Uterus (tissue), 4 donors: Measurements from ENCODE around the gene TMEM98. TPM values are rescaled to one million over a fixed set of nuclear protein-coding genes. Genes with fewer than 3 reads are reported as not detected.
A peak's percentile ranks its signal among the peaks of the same experiment; 100 is the strongest.

Source experiments
- DNase-seq, 2 donors: peaks; one replicate each; pipeline ENCODE4 v3.0.0-alpha.2; 2019 to 2020
- H3K27ac ChIP-seq, 2 donors: fragments of 200-600 bp; sonication (generic); 1 replicate in 1 of 2; 2 replicates in 1 of 2; pipeline ENCODE4 v1.5.1; 2016 to 2018
- H3K27me3 ChIP-seq, 2 donors: fragments of 200-600 bp; sonication (generic); one replicate each; pipeline ENCODE4 v1.5.1; 2018 to 2019; ENCODE audit warnings: control low read depth in 1 of 2
- H3K36me3 ChIP-seq, 2 donors: fragments of 200-600 bp; sonication (generic); one replicate each; pipeline ENCODE4 v1.5.1; 2019; ENCODE audit warnings: control low read depth in 1 of 2
- H3K4me1 ChIP-seq, 2 donors: fragments of 200-600 bp; sonication (generic); one replicate each; pipeline ENCODE4 v1.5.1; 2018 to 2019; ENCODE audit warnings: control low read depth in 1 of 2
- H3K4me3 ChIP-seq, 2 donors: fragments of 200-600 bp; sonication (generic); 1 replicate in 1 of 2; 2 replicates in 1 of 2; pipeline ENCODE4 v1.5.1; 2018 to 2019; ENCODE audit warnings: mild to moderate bottlenecking in 1 of 2
- H3K9me3 ChIP-seq, 2 donors: fragments of 200-600 bp; sonication (generic); one replicate each; pipeline ENCODE4 v1.5.1; 2019; ENCODE audit warnings: control low read depth in 1 of 2
- POLR2A ChIP-seq, 2 donors: fragments of 450-650 bp; IDR thresholded peaks; one replicate each; pipeline ENCODE4 v1.6.1; 2016; ENCODE audit warnings: antibody characterized with exemption in 2 of 2, mild to moderate bottlenecking in 1 of 2, moderate library complexity in 1 of 2
- intact Hi-C: fragments of 100-400 bp; cut with DNase I; formaldehyde crosslinking; loops from one replicate; pipeline ENCODE4 v1.15.1; 2023; ENCODE audit warnings: low total_unique reads
- total RNA-seq, 4 donors: library from RNA; depleted of rRNA in 3 of 4; stranded (reverse); fragments of >200 nt in 3 of 4; gene quantifications; one replicate each; pipeline versions ENCODE4 v1.1.0 to v1.2.4, GENCODE V29; 2014 to 2023
- TF ChIP-seq, protein P1 (sequence below), 4 experiments: fragments of 200-600 bp in 2 of 4; fragments of 450-650 bp in 2 of 4; sonication (generic) in 2 of 4; IDR thresholded peaks; one replicate each; pipeline ENCODE4 v1.5.1; 2016 to 2019; ENCODE audit warnings: antibody characterized with exemption in 4 of 4, mild to moderate bottlenecking in 2 of 4, moderate library complexity in 1 of 4
- donor health status: DM: yes; HTN: yes; CAD: no.

TMEM98 gene
- total RNA-seq, 4 donors from 2014 or later = 87.8 to 176 (median 130) TPM

DNA sequence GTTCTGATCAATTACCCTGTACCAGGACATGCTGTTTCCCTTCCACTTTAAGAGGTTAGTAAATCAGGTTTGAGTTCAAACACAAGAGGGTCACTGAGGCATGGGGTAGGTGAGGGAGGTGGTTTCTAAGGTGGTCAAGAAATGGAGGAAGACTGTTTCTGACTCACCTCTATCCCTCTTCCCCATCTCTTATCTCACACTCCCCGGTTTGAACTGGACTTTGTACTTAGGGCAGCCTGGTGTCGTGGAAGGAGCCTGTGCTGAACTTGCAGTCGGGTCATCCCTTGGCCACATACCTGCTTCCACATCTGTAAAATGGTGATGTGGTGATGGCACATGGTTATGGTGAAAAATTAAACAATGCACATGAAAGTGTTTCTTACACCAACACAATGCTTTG, 17.2 kb upstream of the TMEM98 start:
- Histone ChIP-seq H3K36me3 (no peaks in the 10 kb centered on the region), H3K4me3 (no peak overlapping the region), H3K27ac (no peak overlapping the region), H3K9me3 (no peaks in the 10 kb centered on the region), H3K27me3 (no peaks in the 10 kb centered on the region), H3K4me1 (no peaks in the 10 kb centered on the region)
- no peak for DNase-seq
- intact Hi-C loops = no loop called here
- no peak for TF ChIP-seq POLR2A (IDR thresholded peaks at IDR 0.05)
- TF ChIP-seq, protein P1, sequence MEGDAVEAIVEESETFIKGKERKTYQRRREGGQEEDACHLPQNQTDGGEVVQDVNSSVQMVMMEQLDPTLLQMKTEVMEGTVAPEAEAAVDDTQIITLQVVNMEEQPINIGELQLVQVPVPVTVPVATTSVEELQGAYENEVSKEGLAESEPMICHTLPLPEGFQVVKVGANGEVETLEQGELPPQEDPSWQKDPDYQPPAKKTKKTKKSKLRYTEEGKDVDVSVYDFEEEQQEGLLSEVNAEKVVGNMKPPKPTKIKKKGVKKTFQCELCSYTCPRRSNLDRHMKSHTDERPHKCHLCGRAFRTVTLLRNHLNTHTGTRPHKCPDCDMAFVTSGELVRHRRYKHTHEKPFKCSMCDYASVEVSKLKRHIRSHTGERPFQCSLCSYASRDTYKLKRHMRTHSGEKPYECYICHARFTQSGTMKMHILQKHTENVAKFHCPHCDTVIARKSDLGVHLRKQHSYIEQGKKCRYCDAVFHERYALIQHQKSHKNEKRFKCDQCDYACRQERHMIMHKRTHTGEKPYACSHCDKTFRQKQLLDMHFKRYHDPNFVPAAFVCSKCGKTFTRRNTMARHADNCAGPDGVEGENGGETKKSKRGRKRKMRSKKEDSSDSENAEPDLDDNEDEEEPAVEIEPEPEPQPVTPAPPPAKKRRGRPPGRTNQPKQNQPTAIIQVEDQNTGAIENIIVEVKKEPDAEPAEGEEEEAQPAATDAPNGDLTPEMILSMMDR (IDR thresholded peaks at IDR 0.05) = no peak

DNA sequence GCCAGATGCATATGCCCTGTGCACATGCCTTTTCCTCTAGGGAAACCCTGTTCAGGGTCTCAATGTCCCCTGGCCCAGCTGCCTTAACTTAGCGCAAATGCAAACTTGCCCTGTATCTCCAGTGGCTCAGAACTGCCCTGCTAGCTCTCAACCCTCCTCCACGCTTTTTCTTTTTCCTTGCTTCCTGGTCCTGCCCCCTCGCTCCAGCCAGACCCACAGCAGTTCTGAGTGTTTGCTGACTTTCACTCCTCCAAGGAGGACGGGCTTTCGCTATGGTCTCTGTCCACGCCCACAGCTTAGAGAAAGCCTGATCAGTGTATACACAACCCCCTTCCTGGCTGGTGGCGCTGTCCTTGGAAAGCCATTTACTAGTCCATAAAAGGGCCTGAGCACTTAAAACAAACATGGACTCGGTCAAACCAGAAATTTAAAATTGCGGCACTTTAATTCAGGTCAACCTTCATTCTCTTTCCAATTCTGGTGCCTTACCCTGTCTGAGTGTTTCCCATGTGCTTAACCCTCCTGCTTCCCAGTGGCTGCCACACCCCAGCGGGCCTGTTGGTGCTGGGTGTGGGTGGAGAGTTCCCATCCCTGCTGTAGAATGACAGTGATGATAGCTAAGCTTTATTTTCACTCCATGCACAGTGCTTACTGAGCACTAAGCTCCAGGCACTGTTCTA, 15.6 kb upstream of the TMEM98 start:
- intact Hi-C loops = no loop called here
- DNase-seq = peak; percentile 58 to 67
- Histone ChIP-seq H3K27me3 (no peaks in the 10 kb centered on the region), H3K4me1 (no peaks in the 10 kb centered on the region), H3K4me3 (no peak overlapping the region), H3K27ac (peak overlapping the region; percentile 61 to 62), H3K9me3 (no peaks in the 10 kb centered on the region), H3K36me3 (no peaks in the 10 kb centered on the region)
- TF ChIP-seq, protein P1 (IDR thresholded peaks at IDR 0.05) = peak in 1 of 4 experiments; percentile 18
- TF ChIP-seq POLR2A (IDR thresholded peaks at IDR 0.05) = no peak

- TF ChIP-seq, protein P1 (IDR thresholded peaks at IDR 0.05) = no peak
- TF ChIP-seq POLR2A (IDR thresholded peaks at IDR 0.05) = no peak
- H3K4me3 ChIP-seq = no peak overlapping the region
- H3K9me3 ChIP-seq = no peaks in the 10 kb centered on the region
- H3K4me1 ChIP-seq = no peaks in the 10 kb centered on the region
- H3K36me3 ChIP-seq = no peaks in the 10 kb centered on the region
- intact Hi-C loops = no loop called here
- no peak for DNase-seq
- H3K27me3 ChIP-seq = no peaks in the 10 kb centered on the region
- no peak overlapping the region for H3K27ac ChIP-seq
Measured at GRCh38 chr17:32913593-32913992, 14.4 kb upstream of the TMEM98 start.

- TF ChIP-seq POLR2A (IDR thresholded peaks at IDR 0.05) = no peak
- no peak overlapping the region for H3K4me3 ChIP-seq
- H3K27ac ChIP-seq = no peak overlapping the region
- no peaks in the 10 kb centered on the region for H3K36me3 ChIP-seq
- H3K27me3 ChIP-seq = no peaks in the 10 kb centered on the region
- intact Hi-C loops = no loop called here
- H3K9me3 ChIP-seq = no peaks in the 10 kb centered on the region
- no peaks in the 10 kb centered on the region for H3K4me1 ChIP-seq
- no peak for DNase-seq
Measured at GRCh38 chr17:32914181-32914580, 13.8 kb upstream of the TMEM98 start.

GRCh38 chr17:32915245-32915644, 12.7 kb upstream of the TMEM98 start:
- Histone ChIP-seq H3K27me3 (no peaks in the 10 kb centered on the region), H3K9me3 (no peaks in the 10 kb centered on the region), H3K4me3 (no peak overlapping the region), H3K4me1 (no peaks in the 10 kb centered on the region), H3K36me3 (no peaks in the 10 kb centered on the region), H3K27ac (no peak overlapping the region)
- intact Hi-C loops = no loop called here
- TF ChIP-seq, protein P1 (IDR thresholded peaks at IDR 0.05) = no peak
- TF ChIP-seq POLR2A (IDR thresholded peaks at IDR 0.05) = no peak
- DNase-seq = no peak
